Neural crest cell (in vitro differentiated cells): ENCODE data around the gene PRKAR2B. TPM values are rescaled to one million over a fixed set of nuclear protein-coding genes. Genes with fewer than 3 reads are reported as not detected.

Source experiments
- DNase-seq: peaks from one replicate; pipeline ENCODE4 v3.0.0; 2021; ENCODE audit warnings: low read depth, mixed read lengths, low spot score
- H3K27ac Mint-ChIP-seq: one replicate; pipeline ENCODE4 v1.8.0; 2021; ENCODE audit warnings: mild to moderate bottlenecking, mixed read lengths; ENCODE audit not compliant: unreplicated experiment
- H3K27me3 Mint-ChIP-seq: 2 replicates; pipeline ENCODE4 v1.8.0; 2021; ENCODE audit warnings: low read depth, mild to moderate bottlenecking, mixed read lengths
- H3K36me3 Mint-ChIP-seq: 2 replicates; pipeline ENCODE4 v1.8.0; 2021; ENCODE audit warnings: low read depth, mild to moderate bottlenecking, mixed read lengths
- H3K4me1 Mint-ChIP-seq: 2 replicates; pipeline ENCODE4 v1.8.0; 2021; ENCODE audit warnings: mixed read lengths
- H3K4me3 Mint-ChIP-seq: one replicate; pipeline ENCODE4 v1.8.0; 2021; ENCODE audit warnings: mild to moderate bottlenecking, mixed read lengths
- H3K9me3 Mint-ChIP-seq: 2 replicates; pipeline ENCODE4 v1.8.0; 2021; ENCODE audit warnings: mixed read lengths
- total RNA-seq: library from RNA; stranded (reverse); gene quantifications from 2 replicates; pipeline ENCODE4 v1.2.1, GENCODE V29; 2021
- TF ChIP-seq, protein P1 (sequence below): fragments of 200-600 bp; sonication (generic); conservative IDR thresholded peaks from 2 replicates; pipeline ENCODE4 v1.5.0; 2021; ENCODE audit warnings: antibody characterized with exemption, mild to moderate bottlenecking

The PRKAR2B gene
- total RNA-seq, 1 donor from 2014 or later: 14.4 TPM

DNA sequence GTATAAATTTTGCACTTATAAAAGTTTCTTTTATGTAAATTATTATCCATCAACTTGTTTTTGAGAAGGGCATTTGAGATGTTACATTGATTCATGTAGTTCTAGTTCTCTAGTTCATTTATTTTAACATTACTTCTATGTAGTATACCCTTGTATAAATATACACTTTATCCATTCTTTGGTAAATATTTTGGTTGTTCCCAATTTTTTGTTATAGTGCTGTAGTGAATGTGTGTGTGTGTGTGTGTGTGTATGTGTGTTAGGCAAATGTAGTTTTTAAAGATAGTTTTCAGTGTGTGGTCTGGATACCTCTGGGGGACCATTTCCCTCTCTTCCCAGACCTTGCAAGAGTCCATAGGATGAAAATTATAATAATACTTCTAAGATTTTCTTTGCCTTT is 15.0 kb downstream of the PRKAR2B start:
- Mint-ChIP-seq H3K4me1 (no peaks in the 10 kb centered on the region), H3K4me3 (no peak overlapping the region), H3K36me3 (no peaks in the 10 kb centered on the region), H3K27me3 (no peaks in the 10 kb centered on the region), H3K9me3 (no peaks in the 10 kb centered on the region), H3K27ac (no peak overlapping the region)
- no peak for DNase-seq
- TF ChIP-seq, protein P1, sequence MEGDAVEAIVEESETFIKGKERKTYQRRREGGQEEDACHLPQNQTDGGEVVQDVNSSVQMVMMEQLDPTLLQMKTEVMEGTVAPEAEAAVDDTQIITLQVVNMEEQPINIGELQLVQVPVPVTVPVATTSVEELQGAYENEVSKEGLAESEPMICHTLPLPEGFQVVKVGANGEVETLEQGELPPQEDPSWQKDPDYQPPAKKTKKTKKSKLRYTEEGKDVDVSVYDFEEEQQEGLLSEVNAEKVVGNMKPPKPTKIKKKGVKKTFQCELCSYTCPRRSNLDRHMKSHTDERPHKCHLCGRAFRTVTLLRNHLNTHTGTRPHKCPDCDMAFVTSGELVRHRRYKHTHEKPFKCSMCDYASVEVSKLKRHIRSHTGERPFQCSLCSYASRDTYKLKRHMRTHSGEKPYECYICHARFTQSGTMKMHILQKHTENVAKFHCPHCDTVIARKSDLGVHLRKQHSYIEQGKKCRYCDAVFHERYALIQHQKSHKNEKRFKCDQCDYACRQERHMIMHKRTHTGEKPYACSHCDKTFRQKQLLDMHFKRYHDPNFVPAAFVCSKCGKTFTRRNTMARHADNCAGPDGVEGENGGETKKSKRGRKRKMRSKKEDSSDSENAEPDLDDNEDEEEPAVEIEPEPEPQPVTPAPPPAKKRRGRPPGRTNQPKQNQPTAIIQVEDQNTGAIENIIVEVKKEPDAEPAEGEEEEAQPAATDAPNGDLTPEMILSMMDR: no peak

DNA sequence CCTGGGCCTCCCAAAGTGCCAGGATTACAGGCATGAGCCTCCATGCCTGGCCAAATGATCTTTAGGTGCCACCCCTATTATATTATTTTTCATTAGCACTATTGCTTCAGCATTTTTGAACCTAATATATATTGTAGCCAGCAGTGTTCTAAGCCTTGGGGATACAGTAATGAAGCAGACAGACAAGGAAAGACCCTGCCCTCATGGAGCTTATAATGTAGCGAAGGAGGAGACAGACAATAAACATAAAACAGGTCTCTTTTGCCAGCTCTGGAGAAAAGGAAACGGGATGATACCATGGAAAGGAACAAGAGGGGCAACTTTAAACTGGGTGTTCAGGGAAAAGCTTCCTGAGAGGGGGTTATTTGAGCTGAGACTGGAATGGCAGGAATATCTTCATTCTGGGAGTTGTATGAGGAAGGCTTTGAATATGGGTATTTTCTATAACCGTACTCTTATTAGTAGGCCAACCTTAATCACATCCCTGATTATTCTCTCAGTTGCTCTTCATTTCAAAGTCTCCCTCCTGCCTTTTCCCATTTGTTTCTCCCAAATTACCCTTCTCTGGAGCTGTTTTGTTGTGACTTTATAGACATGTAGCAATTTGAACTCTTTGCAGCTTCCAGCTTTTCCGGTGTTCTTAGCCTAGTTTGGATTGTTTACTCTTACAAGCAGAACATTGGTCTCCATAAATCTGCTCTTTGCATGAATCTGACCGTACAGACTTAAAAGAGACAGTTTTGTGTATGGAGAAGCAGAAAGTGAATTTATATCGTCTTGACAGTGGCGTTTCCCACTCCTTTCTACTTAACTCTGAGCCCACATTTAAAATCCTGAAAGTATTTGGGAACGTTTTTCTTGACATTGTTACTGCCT is 19.0 kb downstream of the PRKAR2B start:
- no peak for DNase-seq
- Mint-ChIP-seq H3K27ac (no peak overlapping the region), H3K36me3 (no peaks in the 10 kb centered on the region), H3K4me3 (no peak overlapping the region), H3K27me3 (no peaks in the 10 kb centered on the region), H3K9me3 (no peaks in the 10 kb centered on the region), H3K4me1 (peaks cover 9% of the 10 kb centered on the region)
- TF ChIP-seq, protein P1: no peak

DNA sequence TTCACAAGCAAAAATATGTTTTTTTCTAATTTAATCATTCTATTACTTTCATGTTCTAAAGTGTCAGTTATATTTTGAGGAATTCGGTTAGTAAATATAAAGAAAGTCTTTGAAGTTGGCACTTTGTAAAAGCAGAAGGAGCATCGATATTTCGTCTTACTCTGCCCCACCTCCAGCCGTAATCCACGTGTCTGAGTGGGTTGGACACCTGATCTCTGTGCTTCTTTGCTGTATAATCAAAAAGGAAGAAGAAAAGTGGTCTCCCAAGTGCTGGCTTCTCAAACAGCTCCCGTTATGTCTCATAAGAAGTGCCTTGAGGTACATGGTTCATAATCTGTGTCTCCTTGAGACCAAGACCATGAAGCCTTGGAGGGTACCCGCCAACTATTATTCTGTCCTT is 19.8 kb downstream of the PRKAR2B start:
- H3K9me3 Mint-ChIP-seq: no peaks in the 10 kb centered on the region
- peaks cover 9% of the 10 kb centered on the region for H3K4me1 Mint-ChIP-seq
- H3K4me3 Mint-ChIP-seq: no peak overlapping the region
- no peaks in the 10 kb centered on the region for H3K27me3 Mint-ChIP-seq
- no peak overlapping the region for H3K27ac Mint-ChIP-seq
- no peaks in the 10 kb centered on the region for H3K36me3 Mint-ChIP-seq
- no peak for DNase-seq
- TF ChIP-seq, protein P1: no peak

DNA sequence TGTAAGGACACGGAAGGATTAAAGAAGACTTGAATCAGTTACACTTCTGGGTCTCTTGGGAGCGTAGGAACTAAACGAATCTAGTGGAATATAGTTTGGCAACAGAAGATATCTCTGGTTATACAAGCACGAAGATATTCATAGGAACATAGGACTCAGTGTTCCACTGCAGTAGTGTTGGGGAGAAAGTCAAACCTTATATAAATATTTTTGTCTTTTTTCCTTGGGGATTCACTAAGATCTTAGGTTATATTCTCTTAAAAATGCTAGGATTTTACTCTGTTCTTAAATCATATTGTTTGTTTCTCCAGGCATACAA is 21.4 kb downstream of the PRKAR2B start:
- TF ChIP-seq, protein P1: no peak
- no peak for DNase-seq
- Mint-ChIP-seq H3K27ac (no peak overlapping the region), H3K4me3 (no peak overlapping the region), H3K4me1 (peaks cover 9% of the 10 kb centered on the region), H3K27me3 (no peaks in the 10 kb centered on the region), H3K36me3 (no peaks in the 10 kb centered on the region), H3K9me3 (no peaks in the 10 kb centered on the region)

DNA sequence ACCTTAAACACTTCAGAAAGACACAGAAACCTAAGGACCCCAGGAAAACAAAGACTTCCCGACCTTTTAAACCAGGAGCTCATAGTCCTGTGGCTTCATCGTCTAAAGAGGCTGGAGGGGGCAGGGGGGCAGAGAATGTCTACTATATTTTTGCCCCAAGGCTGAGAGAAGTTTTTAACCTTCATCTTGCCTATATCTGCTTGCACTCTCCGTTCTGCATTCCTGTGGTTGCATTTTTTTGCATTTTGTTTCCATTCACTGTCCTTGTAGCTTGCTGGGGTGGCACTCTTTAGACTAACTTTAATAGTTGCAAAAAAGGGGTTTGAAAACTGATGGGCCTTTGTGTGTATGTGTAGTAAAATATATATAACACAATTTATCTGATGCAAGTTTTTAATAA is 23.7 kb downstream of the PRKAR2B start:
- H3K4me3 Mint-ChIP-seq: no peak overlapping the region
- H3K9me3 Mint-ChIP-seq: peaks cover 2% of the 10 kb centered on the region
- no peak for DNase-seq
- H3K4me1 Mint-ChIP-seq: peaks cover 9% of the 10 kb centered on the region
- TF ChIP-seq, protein P1: no peak
- no peaks in the 10 kb centered on the region for H3K27me3 Mint-ChIP-seq
- peaks cover 5% of the 10 kb centered on the region for H3K36me3 Mint-ChIP-seq
- H3K27ac Mint-ChIP-seq: no peak overlapping the region
